ENCODE results near the gene KSR1.

The KSR1 gene

DNA sequence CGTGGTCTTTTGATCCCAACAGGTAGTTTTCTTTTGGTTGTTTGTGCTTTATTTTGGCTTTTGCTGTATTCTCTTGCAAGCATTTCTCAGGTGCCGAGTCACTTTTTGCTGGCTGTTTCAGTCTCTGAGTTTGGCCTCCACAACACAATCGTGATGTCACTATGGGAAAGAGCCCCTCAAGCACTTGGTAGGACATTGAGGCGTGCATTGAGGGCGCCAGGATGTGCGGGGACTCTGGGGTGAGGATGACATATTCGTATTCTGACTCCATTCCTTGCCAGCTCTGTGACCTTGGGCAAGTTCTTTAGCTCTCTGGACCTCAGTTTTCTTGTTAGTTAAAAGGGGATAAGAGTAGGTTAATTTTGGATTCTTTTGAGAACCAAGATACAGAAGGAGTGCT is 13.0 kb downstream of the KSR1 start:
- TF ChIP-seq FOXP2 (optimal IDR thresholded peaks at IDR 0.05; ENCODE audit: control extremely low read depth, extremely low read length, insufficient read depth) (no peak), EZH2 (IDR thresholded peaks at IDR 0.05) (no peak), POLR2AphosphoS5 (IDR thresholded peaks at IDR 0.05; ENCODE audit: borderline replicate concordance, low read depth, low read length) (no peak)
- no peak for DNase-seq (ENCODE audit: low read depth, low spot score)
- Histone ChIP-seq H3K9me3 (ENCODE audit: low read depth, low read length) (no peaks in the 10 kb centered on the region), H3K4me3 (no peak overlapping the region), H3K27ac (no peak overlapping the region), H3K36me3 (ENCODE audit: insufficient read depth, low read length) (no peaks in the 10 kb centered on the region), H3K9ac (ENCODE audit: insufficient read length) (no peak overlapping the region)

DNA sequence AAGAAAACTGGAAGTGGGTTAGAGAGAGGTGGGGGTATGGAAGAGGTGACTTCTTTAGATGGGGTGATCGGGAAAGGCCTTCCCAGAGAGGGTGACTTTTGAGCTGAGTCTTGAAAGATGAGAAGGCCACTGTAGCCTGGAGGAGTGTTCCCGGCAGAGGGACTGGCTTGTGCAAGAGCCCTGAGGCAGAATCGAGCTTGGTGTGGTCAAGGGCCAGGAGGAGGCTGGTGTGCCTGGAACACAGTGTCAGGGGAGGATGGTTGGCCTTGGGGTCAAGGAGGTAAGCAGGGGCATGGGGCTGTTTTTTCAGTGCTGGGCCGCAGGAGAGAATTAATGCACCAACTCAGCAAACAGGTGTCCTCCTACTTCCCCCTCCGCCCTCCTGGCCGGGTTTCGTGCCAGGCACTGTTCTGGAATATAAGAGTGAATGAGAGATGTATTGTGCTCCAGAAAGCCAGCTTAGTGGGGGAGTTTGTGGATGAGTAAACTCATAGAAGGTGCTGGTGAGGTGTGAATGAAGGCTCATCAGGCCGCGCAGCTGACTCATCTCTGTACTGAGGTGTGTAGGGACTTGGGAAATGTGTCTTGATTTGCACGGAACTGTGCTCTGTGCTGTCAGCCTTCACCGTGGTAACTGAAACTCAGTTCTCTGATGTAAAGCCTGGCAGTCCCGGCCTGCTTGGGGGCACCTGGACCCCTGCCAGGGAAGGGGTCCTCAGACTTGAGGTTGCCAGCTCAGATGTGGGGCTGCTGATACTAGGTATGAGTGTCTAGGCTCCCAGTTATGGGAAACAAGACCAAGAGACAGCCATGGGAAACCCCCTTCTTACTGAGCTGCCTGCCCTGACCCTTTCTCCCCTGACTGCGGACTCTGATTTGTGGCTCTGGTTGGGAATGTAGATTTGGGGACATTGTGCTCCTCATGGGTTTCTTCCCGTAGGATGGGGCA is 15.3 kb downstream of the KSR1 start:
- Histone ChIP-seq H3K9me3 (ENCODE audit: low read depth, low read length) (no peaks in the 10 kb centered on the region), H3K27ac (no peak overlapping the region), H3K36me3 (ENCODE audit: insufficient read depth, low read length) (no peaks in the 10 kb centered on the region), H3K4me3 (no peak overlapping the region), H3K9ac (ENCODE audit: insufficient read length) (no peak overlapping the region)
- TF ChIP-seq FOXP2 (optimal IDR thresholded peaks at IDR 0.05; ENCODE audit: control extremely low read depth, extremely low read length, insufficient read depth) (no peak), POLR2AphosphoS5 (IDR thresholded peaks at IDR 0.05; ENCODE audit: borderline replicate concordance, low read depth, low read length) (no peak), EZH2 (IDR thresholded peaks at IDR 0.05) (no peak)
- DNase-seq (ENCODE audit: low read depth, low spot score): no peak

DNA sequence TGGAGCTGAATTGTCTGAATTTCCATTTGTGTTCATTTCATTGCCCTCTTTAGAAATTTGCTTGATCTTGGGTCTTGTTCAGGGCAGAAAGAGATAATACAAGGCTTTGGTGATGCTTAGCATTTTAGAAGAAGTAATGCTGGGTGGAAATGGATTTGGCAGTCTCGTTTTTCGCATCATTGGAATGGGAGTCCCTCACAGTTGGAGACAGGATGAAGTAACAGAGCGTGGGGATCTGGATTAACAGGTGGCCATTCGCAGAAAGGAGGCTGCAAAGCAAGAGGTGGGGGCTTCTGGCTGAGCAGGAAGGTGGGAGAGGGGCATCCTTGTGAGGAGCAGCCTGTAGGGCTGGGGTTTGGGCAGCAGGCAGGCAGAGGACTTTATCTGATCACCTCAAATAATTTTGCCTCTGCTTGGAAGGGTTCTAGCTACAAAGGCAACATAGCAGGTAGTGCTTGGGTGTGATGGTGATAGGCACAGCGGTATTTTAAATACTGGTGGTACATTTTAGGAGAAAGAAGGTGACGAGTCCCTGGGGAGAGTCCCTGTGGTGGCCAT is 17.0 kb downstream of the KSR1 start:
- no peak for TF ChIP-seq POLR2AphosphoS5 (IDR thresholded peaks at IDR 0.05; ENCODE audit: borderline replicate concordance, low read depth, low read length)
- TF ChIP-seq FOXP2 (optimal IDR thresholded peaks at IDR 0.05; ENCODE audit: control extremely low read depth, extremely low read length, insufficient read depth): no peak
- TF ChIP-seq EZH2 (IDR thresholded peaks at IDR 0.05): no peak
- H3K27ac ChIP-seq: no peak overlapping the region
- no peaks in the 10 kb centered on the region for H3K9me3 ChIP-seq (ENCODE audit: low read depth, low read length)
- no peak for DNase-seq (ENCODE audit: low read depth, low spot score)
- no peak overlapping the region for H3K9ac ChIP-seq (ENCODE audit: insufficient read length)
- no peak overlapping the region for H3K4me3 ChIP-seq
- H3K36me3 ChIP-seq (ENCODE audit: insufficient read depth, low read length): no peaks in the 10 kb centered on the region

DNA sequence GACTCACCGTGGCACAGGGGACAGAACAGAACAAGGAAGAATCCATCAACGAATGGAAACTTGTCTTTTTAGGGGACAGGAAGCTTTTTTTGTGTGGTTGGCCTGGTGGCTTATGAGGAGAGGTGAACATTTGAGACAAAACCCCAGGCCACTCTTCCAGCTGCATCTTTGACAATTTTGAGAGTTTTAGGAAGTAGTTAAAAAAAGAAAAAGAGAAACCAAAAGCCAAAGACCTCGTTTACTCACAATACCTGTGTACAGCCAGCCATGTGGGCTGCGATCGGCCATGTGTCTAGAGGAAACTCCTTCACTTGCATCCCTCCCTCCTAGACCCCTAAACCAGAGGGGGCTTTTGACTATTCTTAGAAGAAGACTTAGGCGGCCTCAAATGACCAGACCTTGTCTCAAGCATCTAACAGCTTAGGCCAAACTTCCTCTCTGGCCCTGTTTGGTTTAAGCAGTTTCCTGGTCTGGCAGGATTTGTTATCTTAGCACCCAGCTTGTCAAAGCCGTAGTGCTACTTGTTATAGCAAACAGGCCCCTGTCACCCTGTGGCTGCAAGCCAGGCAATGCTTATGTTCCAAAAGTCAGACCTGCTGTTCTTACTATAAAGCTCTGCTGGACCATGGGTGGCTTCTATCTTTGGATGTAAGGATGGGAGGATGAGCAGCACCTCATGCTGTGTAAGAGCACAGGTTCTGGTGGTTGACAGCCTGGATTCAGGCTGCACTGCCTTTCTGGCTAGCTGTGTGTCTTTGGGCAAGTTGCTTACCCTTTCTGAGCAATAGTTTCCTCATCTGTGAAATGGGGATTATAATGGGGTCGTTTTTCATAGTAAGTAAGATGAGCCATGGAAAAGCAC is 17.7 kb downstream of the KSR1 start:
- no peaks in the 10 kb centered on the region for H3K36me3 ChIP-seq (ENCODE audit: insufficient read depth, low read length)
- no peaks in the 10 kb centered on the region for H3K9me3 ChIP-seq (ENCODE audit: low read depth, low read length)
- DNase-seq (ENCODE audit: low read depth, low spot score): no peak
- H3K4me3 ChIP-seq: no peak overlapping the region
- H3K9ac ChIP-seq (ENCODE audit: insufficient read length): no peak overlapping the region
- H3K27ac ChIP-seq: no peak overlapping the region
- TF ChIP-seq POLR2AphosphoS5 (IDR thresholded peaks at IDR 0.05; ENCODE audit: borderline replicate concordance, low read depth, low read length) (no peak), EZH2 (IDR thresholded peaks at IDR 0.05) (no peak), FOXP2 (optimal IDR thresholded peaks at IDR 0.05; ENCODE audit: control extremely low read depth, extremely low read length, insufficient read depth) (no peak)

GRCh38 chr17:27475070-27475673 is 18.9 kb downstream of the KSR1 start:
- Histone ChIP-seq H3K36me3 (ENCODE audit: insufficient read depth, low read length) (no peaks in the 10 kb centered on the region), H3K4me3 (no peak overlapping the region), H3K9me3 (ENCODE audit: low read depth, low read length) (no peaks in the 10 kb centered on the region), H3K9ac (ENCODE audit: insufficient read length) (no peak overlapping the region), H3K27ac (no peak overlapping the region)
- TF ChIP-seq POLR2AphosphoS5 (IDR thresholded peaks at IDR 0.05; ENCODE audit: borderline replicate concordance, low read depth, low read length) (no peak), EZH2 (IDR thresholded peaks at IDR 0.05) (no peak), FOXP2 (optimal IDR thresholded peaks at IDR 0.05; ENCODE audit: control extremely low read depth, extremely low read length, insufficient read depth) (no peak)
- DNase-seq (ENCODE audit: low read depth, low spot score): no peak

- Histone ChIP-seq H3K27ac (no peak overlapping the region), H3K4me3 (no peak overlapping the region), H3K9me3 (ENCODE audit: low read depth, low read length) (no peaks in the 10 kb centered on the region), H3K9ac (ENCODE audit: insufficient read length) (no peak overlapping the region), H3K36me3 (ENCODE audit: insufficient read depth, low read length) (no peaks in the 10 kb centered on the region)
- DNase-seq (ENCODE audit: low read depth, low spot score): no peak
- no peak for TF ChIP-seq FOXP2 (optimal IDR thresholded peaks at IDR 0.05; ENCODE audit: control extremely low read depth, extremely low read length, insufficient read depth)
- no peak for TF ChIP-seq POLR2AphosphoS5 (IDR thresholded peaks at IDR 0.05; ENCODE audit: borderline replicate concordance, low read depth, low read length)
- no peak for TF ChIP-seq EZH2 (IDR thresholded peaks at IDR 0.05)
These were observed 20.0 kb downstream of the KSR1 start for GRCh38 chr17:27475981-27476895.
